AG10803 (cell line): Measurements from ENCODE around the gene SENP1.

ENCODE experiments used
- DNase-seq: peaks from one replicate; pipeline ENCODE4 v3.0.0; 2010; ENCODE audit warnings: low read depth
- H3K4me3 ChIP-seq: 2 replicates; pipeline ENCODE4 v1.5.1; 2011; ENCODE audit warnings: mild to moderate bottlenecking, low read length, control low read depth
- TF ChIP-seq, protein P1 (sequence below): conservative IDR thresholded peaks from 2 replicates; pipeline ENCODE4 v1.5.1; 2011; ENCODE audit warnings: mild to moderate bottlenecking, low read length, control low read depth, inconsistent platforms

Gene SENP1

GRCh38 chr12:48000878-48001504 lies 104.9 kb downstream of the SENP1 start:
- DNase-seq, result peak; percentile 49
- peak overlapping the region; percentile 63 for H3K4me3 ChIP-seq
- TF ChIP-seq, protein P1, sequence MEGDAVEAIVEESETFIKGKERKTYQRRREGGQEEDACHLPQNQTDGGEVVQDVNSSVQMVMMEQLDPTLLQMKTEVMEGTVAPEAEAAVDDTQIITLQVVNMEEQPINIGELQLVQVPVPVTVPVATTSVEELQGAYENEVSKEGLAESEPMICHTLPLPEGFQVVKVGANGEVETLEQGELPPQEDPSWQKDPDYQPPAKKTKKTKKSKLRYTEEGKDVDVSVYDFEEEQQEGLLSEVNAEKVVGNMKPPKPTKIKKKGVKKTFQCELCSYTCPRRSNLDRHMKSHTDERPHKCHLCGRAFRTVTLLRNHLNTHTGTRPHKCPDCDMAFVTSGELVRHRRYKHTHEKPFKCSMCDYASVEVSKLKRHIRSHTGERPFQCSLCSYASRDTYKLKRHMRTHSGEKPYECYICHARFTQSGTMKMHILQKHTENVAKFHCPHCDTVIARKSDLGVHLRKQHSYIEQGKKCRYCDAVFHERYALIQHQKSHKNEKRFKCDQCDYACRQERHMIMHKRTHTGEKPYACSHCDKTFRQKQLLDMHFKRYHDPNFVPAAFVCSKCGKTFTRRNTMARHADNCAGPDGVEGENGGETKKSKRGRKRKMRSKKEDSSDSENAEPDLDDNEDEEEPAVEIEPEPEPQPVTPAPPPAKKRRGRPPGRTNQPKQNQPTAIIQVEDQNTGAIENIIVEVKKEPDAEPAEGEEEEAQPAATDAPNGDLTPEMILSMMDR, result no peak

- TF ChIP-seq, protein P1, result no peak
- H3K4me3 ChIP-seq, result no peak overlapping the region
- DNase-seq, result no peak
Measured at GRCh38 chr12:47999816-48000215, 106.1 kb downstream of the SENP1 start.

DNA sequence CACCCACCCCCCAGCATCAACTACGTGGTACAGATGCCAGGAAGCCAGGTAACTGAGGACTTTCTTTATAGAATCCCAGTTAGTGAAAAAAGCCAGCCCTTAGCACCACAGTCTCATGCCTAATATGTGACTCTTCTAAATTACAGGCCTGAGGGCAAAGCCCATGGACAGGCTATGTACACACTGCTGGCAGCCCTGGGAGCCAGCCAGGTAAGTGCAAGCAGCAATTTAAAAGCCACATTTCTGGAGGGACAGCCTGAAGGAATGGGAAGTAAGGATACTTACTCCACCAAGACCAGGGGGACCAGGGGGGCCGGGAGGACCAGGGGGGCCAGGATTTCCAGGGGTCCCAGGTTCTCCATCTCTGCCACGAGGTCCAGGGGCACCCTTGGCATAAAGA lies 108.6 kb downstream of the SENP1 start:
- TF ChIP-seq, protein P1, result no peak
- no peak for DNase-seq
- H3K4me3 ChIP-seq, result no peak overlapping the region

DNA sequence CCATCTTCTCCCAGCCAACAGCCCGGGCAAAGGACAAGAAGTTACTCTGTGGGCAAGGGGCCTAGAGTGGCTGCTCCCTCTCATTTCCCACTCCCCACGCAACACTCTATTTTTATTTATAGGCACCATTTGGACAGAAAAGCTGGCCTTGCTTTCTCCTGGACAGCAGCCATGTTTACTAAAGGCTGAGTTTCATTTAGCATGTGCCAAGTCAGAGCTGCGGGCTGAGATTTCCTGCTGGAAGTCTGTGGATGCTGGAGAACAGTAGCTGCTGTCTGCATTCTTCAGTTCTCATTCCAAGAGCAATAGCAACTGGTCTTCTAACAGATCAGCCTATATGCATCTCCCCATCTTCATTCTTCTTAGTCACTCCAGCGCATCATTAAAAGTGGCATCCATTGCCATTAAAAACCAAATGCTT lies 109.9 kb downstream of the SENP1 start:
- H3K4me3 ChIP-seq, result no peak overlapping the region
- DNase-seq, result peak; percentile 74
- TF ChIP-seq, protein P1, result no peak

GRCh38 chr12:47993491-47993890 lies 112.4 kb downstream of the SENP1 start:
- no peak for DNase-seq
- TF ChIP-seq, protein P1, result no peak
- H3K4me3 ChIP-seq, result no peak overlapping the region
